GM21529 (cell line): ENCODE data around the gene NUP58.

Experiments used
- ATAC-seq: cut with Tn5 transposase; IDR thresholded peaks from one replicate; pipeline ENCODE4 v1.9.1; 2021; ENCODE audit not compliant: unreplicated experiment

Gene NUP58

GRCh38 chr13:25301347-25302113 lies at the start of gene NUP58:
Gene NUP58, plus strand, starts transcription at chr13:25301625. Its CDS starts 149 bp downstream, at chr13:25301774.
- ATAC-seq: peak; percentile 99

- no peak for ATAC-seq
These were observed 49.2 kb upstream of the NUP58 start for GRCh38 chr13:25252225-25252624.

- ATAC-seq: no peak
These were observed 48.7 kb upstream of the NUP58 start for GRCh38 chr13:25252752-25253151.

GRCh38 chr13:25253702-25254101 lies 47.7 kb upstream of the NUP58 start:
- ATAC-seq: no peak

- no peak for ATAC-seq
These were observed 39.2 kb upstream of the NUP58 start for GRCh38 chr13:25262261-25262660.

GRCh38 chr13:25266706-25267105 lies 34.7 kb upstream of the NUP58 start:
- ATAC-seq: no peak

GRCh38 chr13:25267715-25268114 lies 33.7 kb upstream of the NUP58 start:
- no peak for ATAC-seq

- no peak for ATAC-seq
These were observed 32.9 kb upstream of the NUP58 start for GRCh38 chr13:25268561-25268960.

- ATAC-seq: no peak
These were observed 24.7 kb upstream of the NUP58 start for GRCh38 chr13:25276748-25277147.

- ATAC-seq: no peak
These were observed 21.0 kb upstream of the NUP58 start for GRCh38 chr13:25280396-25280795.

GRCh38 chr13:25281193-25281934 lies 20.1 kb upstream of the NUP58 start:
- ATAC-seq: peak; percentile 79

- ATAC-seq: peak; percentile 19
These were observed 19.5 kb upstream of the NUP58 start for GRCh38 chr13:25281935-25282332.

- ATAC-seq: peak; percentile 28
These were observed 15.0 kb upstream of the NUP58 start for GRCh38 chr13:25286308-25286968.

GRCh38 chr13:25286969-25287961 lies 14.2 kb upstream of the NUP58 start, which contains the start of gene MTMR6:
Gene MTMR6, minus strand, starts transcription at chr13:25287488. Its CDS starts 241 bp downstream, at chr13:25287247.
- peak; percentile 93 for ATAC-seq

- ATAC-seq: no peak
These were observed 12.5 kb upstream of the NUP58 start for GRCh38 chr13:25288966-25289365.

- ATAC-seq: no peak
These were observed 9.7 kb upstream of the NUP58 start for GRCh38 chr13:25291691-25292090.

GRCh38 chr13:25292301-25292700 lies 9.1 kb upstream of the NUP58 start:
- no peak for ATAC-seq

- no peak for ATAC-seq
These were observed 6.2 kb upstream of the NUP58 start for GRCh38 chr13:25295228-25295627.

- no peak for ATAC-seq
These were observed 5.7 kb upstream of the NUP58 start for GRCh38 chr13:25295701-25296100.

GRCh38 chr13:25300861-25301346 lies 521 bp upstream of the NUP58 start:
- no peak for ATAC-seq
